Glutamatergic neuron (in vitro differentiated cells): ENCODE data around the gene ADAMTS17. TPM values are rescaled to one million over a fixed set of nuclear protein-coding genes. Genes with fewer than 3 reads are reported as not detected.

Source experiments
- DNase-seq: peaks from one replicate; pipeline ENCODE4 v3.0.0; 2022
- H3K27ac Mint-ChIP-seq: one replicate; pipeline ENCODE4 v1.8.0; 2020; ENCODE audit warnings: mild to moderate bottlenecking, mixed read lengths, inconsistent platforms; ENCODE audit not compliant: unreplicated experiment
- H3K27me3 Mint-ChIP-seq: one replicate; pipeline ENCODE4 v1.8.0; 2020; ENCODE audit warnings: mild to moderate bottlenecking, moderate library complexity, mixed read lengths, inconsistent platforms; ENCODE audit not compliant: unreplicated experiment
- H3K36me3 Mint-ChIP-seq: one replicate; pipeline ENCODE4 v1.8.0; 2020; ENCODE audit warnings: mild to moderate bottlenecking, mixed read lengths, inconsistent platforms; ENCODE audit not compliant: unreplicated experiment
- H3K4me1 Mint-ChIP-seq: one replicate; pipeline ENCODE4 v1.8.0; 2020; ENCODE audit warnings: mild to moderate bottlenecking, low read depth, mixed read lengths, inconsistent platforms; ENCODE audit not compliant: unreplicated experiment
- H3K4me3 Mint-ChIP-seq: one replicate; pipeline ENCODE4 v1.8.0; 2020; ENCODE audit warnings: mild to moderate bottlenecking, mixed read lengths, inconsistent platforms; ENCODE audit not compliant: unreplicated experiment
- H3K9me3 Mint-ChIP-seq: one replicate; pipeline ENCODE4 v1.8.0; 2020; ENCODE audit warnings: mild to moderate bottlenecking, moderate library complexity, mixed read lengths, inconsistent platforms; ENCODE audit not compliant: unreplicated experiment
- CTCF ChIP-seq: fragments of 200-600 bp; sonication (generic); IDR thresholded peaks from one replicate; pipeline ENCODE4 v1.5.0; 2021; ENCODE audit not compliant: partially characterized antibody, unreplicated experiment
- total RNA-seq: library from RNA; stranded (reverse); fragmentation: NEBNext Ultra II Directional; extraction: Animal tissue kit (Norgen Biotek cat#: 25700); gene quantifications from one replicate; pipeline ENCODE4 v1.2.1, GENCODE V29; 2021; ENCODE audit not compliant: unreplicated experiment

ADAMTS17 gene
- total RNA-seq, 1 donor from 2014 or later: 6.8 TPM

GRCh38 chr15:100211855-100212850 is 129.6 kb downstream of the ADAMTS17 start:
- H3K36me3 Mint-ChIP-seq: no peaks in the 10 kb centered on the region
- H3K9me3 Mint-ChIP-seq: no peaks in the 10 kb centered on the region
- H3K4me3 Mint-ChIP-seq: no peak overlapping the region
- peaks cover 2% of the 10 kb centered on the region for H3K4me1 Mint-ChIP-seq
- no peak for DNase-seq
- H3K27me3 Mint-ChIP-seq: peaks cover 2% of the 10 kb centered on the region
- no peak for TF ChIP-seq CTCF
- H3K27ac Mint-ChIP-seq: no peak overlapping the region

DNA sequence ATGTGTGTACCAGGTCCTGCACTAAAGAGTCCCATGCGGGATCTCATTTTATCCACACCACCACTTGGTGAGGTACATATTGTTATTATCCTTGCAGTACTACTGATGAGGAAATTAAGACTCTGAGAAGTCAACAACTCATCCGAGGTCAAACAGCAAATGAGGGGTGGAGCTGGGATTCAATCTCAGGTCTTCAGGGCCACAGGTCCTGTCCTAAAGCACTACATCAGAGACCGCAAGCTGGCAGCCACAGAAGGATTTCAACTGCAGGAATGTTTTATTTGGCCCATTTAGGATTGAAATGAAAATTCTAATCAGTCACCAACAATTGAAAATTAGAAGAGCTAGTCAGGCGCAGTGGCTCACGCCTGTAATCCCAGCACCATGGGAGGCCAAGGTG is 131.4 kb downstream of the ADAMTS17 start:
- Mint-ChIP-seq H3K4me3 (no peak overlapping the region), H3K27ac (no peak overlapping the region), H3K9me3 (no peaks in the 10 kb centered on the region), H3K4me1 (peaks cover 10% of the 10 kb centered on the region), H3K27me3 (peaks cover 2% of the 10 kb centered on the region), H3K36me3 (peaks cover under 1% of the 10 kb centered on the region)
- no peak for TF ChIP-seq CTCF
- no peak for DNase-seq

GRCh38 chr15:100208921-100209603 is 132.7 kb downstream of the ADAMTS17 start:
- Mint-ChIP-seq H3K27me3 (peaks cover 2% of the 10 kb centered on the region), H3K36me3 (peaks cover 13% of the 10 kb centered on the region), H3K4me3 (no peak overlapping the region), H3K9me3 (no peaks in the 10 kb centered on the region), H3K4me1 (peaks cover 10% of the 10 kb centered on the region), H3K27ac (no peak overlapping the region)
- no peak for DNase-seq
- TF ChIP-seq CTCF: no peak

GRCh38 chr15:100207053-100207452 is 134.7 kb downstream of the ADAMTS17 start:
- TF ChIP-seq CTCF: no peak
- Mint-ChIP-seq H3K36me3 (peaks cover 13% of the 10 kb centered on the region), H3K4me3 (no peak overlapping the region), H3K27me3 (peaks cover 3% of the 10 kb centered on the region), H3K9me3 (no peaks in the 10 kb centered on the region), H3K27ac (no peak overlapping the region), H3K4me1 (peaks cover 11% of the 10 kb centered on the region)
- DNase-seq: no peak
